ENCODE measurements around the gene CEP19. TPM values are rescaled to one million over a fixed set of nuclear protein-coding genes. Genes with fewer than 3 reads are reported as not detected.
"Not testable (repeated sequence)": the region's sequence is repeated elsewhere in the genome, so short reads cannot be mapped to it uniquely, and the experiment has no call there.

Gene CEP19
- total and polyA plus RNA-seq, 2 experiments from 2014 or later, result 4.5 to 5.6 TPM

GRCh38 chr3:196754091-196754981, 42.3 kb upstream of the CEP19 start:
- H3F3A ChIP-seq (ENCODE audit: insufficient read depth), result 0 out of 2 replicates have a peak, but pooled peaks cover 5% of the 10 kb centered on the region
- WGBS, 2 experiments (ENCODE audit: low coverage in 1 of 2, low lambda C conversion rate in 2 of 2, missing lambda C conversion rate in 2 of 2), result 87 to 89% methylated on average over 9 of the region's 9 CpGs
- in situ Hi-C loops (cut with MboI), result no loop called here
- no peaks in the 10 kb centered on the region for H3K27me3 ChIP-seq (replicated peaks; ENCODE audit: insufficient read depth)
- no peak overlapping the region for H3K4me3 ChIP-seq
- peaks cover 22% of the 10 kb centered on the region for H3K36me3 ChIP-seq (ENCODE audit: low read depth)
- DNase-seq, result no peak
- H3K9ac ChIP-seq, result no peak overlapping the region
- no peak overlapping the region for H3K27ac ChIP-seq
- TF ChIP-seq EZH2phosphoT487 (IDR thresholded peaks at IDR 0.05; ENCODE audit: insufficient read depth, low read depth) (no peak), EZH2 (IDR thresholded peaks at IDR 0.05; ENCODE audit: insufficient read depth, poor library complexity, severe bottlenecking) (no peak)
- peaks cover 100% of the 10 kb centered on the region for H3K79me2 ChIP-seq (ENCODE audit: insufficient read depth)
- no peaks in the 10 kb centered on the region for H3K9me3 ChIP-seq (ENCODE audit: low read depth)
- no peak overlapping the region for H2AFZ ChIP-seq
- no peaks in the 10 kb centered on the region for H3K9me2 ChIP-seq (ENCODE audit: insufficient read depth)
- H4K20me1 ChIP-seq (ENCODE audit: insufficient read depth), result 0 out of 2 replicates have a peak, but pooled peaks cover 14% of the 10 kb centered on the region
- H3K4me1 ChIP-seq (ENCODE audit: insufficient read depth), result peaks cover 4% of the 10 kb centered on the region; the same call in 1 of the 2 replicates
- H3K4me2 ChIP-seq (ENCODE audit: unreplicated experiment), result no peak overlapping the region

GRCh38 chr3:196753201-196753600, 41.2 kb upstream of the CEP19 start:
- no peak for DNase-seq
- H3F3A ChIP-seq (ENCODE audit: insufficient read depth), result 0 out of 2 replicates have a peak, but pooled peaks cover 4% of the 10 kb centered on the region
- no peak overlapping the region for H2AFZ ChIP-seq
- H3K4me1 ChIP-seq (ENCODE audit: insufficient read depth), result peaks cover 3% of the 10 kb centered on the region; the same call in 1 of the 2 replicates
- WGBS, 2 experiments (ENCODE audit: low coverage in 1 of 2, low lambda C conversion rate in 2 of 2, missing lambda C conversion rate in 2 of 2), result 95 to 96% methylated on average over 5 to 8 of the region's 8 CpGs
- H3K4me2 ChIP-seq (ENCODE audit: unreplicated experiment), result no peak overlapping the region
- 0 out of 2 replicates have a peak, but pooled peaks cover 17% of the 10 kb centered on the region for H4K20me1 ChIP-seq (ENCODE audit: insufficient read depth)
- no peak overlapping the region for H3K9ac ChIP-seq
- no peaks in the 10 kb centered on the region for H3K27me3 ChIP-seq (replicated peaks; ENCODE audit: insufficient read depth)
- H3K9me3 ChIP-seq (ENCODE audit: low read depth), result no peaks in the 10 kb centered on the region
- no peaks in the 10 kb centered on the region for H3K9me2 ChIP-seq (ENCODE audit: insufficient read depth)
- H3K36me3 ChIP-seq (ENCODE audit: low read depth), result peaks cover 22% of the 10 kb centered on the region
- in situ Hi-C loops (cut with MboI), result no loop called here
- no peak for TF ChIP-seq EZH2 (IDR thresholded peaks at IDR 0.05; ENCODE audit: insufficient read depth, poor library complexity, severe bottlenecking)
- TF ChIP-seq EZH2phosphoT487 (IDR thresholded peaks at IDR 0.05; ENCODE audit: insufficient read depth, low read depth), result no peak
- peaks cover 100% of the 10 kb centered on the region for H3K79me2 ChIP-seq (ENCODE audit: insufficient read depth)
- H3K27ac ChIP-seq, result no peak overlapping the region
- no peak overlapping the region for H3K4me3 ChIP-seq

GRCh38 chr3:196749125-196749524, 37.1 kb upstream of the CEP19 start:
- Histone ChIP-seq H3K27ac (no peak overlapping the region), H3K4me3 (no peak overlapping the region)

GRCh38 chr3:196743569-196743968, 31.5 kb upstream of the CEP19 start:
- H4K20me1 ChIP-seq (ENCODE audit: insufficient read depth); in situ Hi-C loops (cut with MboI); H3K27me3 ChIP-seq (replicated peaks; ENCODE audit: insufficient read depth): not testable (repeated sequence)

More at GRCh38 chr3:196749125-196749524, 37.1 kb upstream of the CEP19 start:
- H3K9me3 ChIP-seq (ENCODE audit: low read depth), result no peaks in the 10 kb centered on the region
- no peak overlapping the region for H2AFZ ChIP-seq
- no peaks in the 10 kb centered on the region for H3K27me3 ChIP-seq (replicated peaks; ENCODE audit: insufficient read depth)
- peaks cover 100% of the 10 kb centered on the region for H3K79me2 ChIP-seq (ENCODE audit: insufficient read depth)
- no peaks in the 10 kb centered on the region for H3K9me2 ChIP-seq (ENCODE audit: insufficient read depth)
- TF ChIP-seq EZH2phosphoT487 (IDR thresholded peaks at IDR 0.05; ENCODE audit: insufficient read depth, low read depth), result no peak
- no peak for TF ChIP-seq EZH2 (IDR thresholded peaks at IDR 0.05; ENCODE audit: insufficient read depth, poor library complexity, severe bottlenecking)
- no peak overlapping the region for H3K4me2 ChIP-seq (ENCODE audit: unreplicated experiment)
- DNase-seq, result no peak
- H3K4me1 ChIP-seq (ENCODE audit: insufficient read depth), result no peaks in the 10 kb centered on the region
- no peak overlapping the region for H3K9ac ChIP-seq
- peaks cover 9% of the 10 kb centered on the region; the same call in 1 of the 2 replicates for H4K20me1 ChIP-seq (ENCODE audit: insufficient read depth)
- in situ Hi-C loops (cut with MboI), result no loop called here
- no peaks in the 10 kb centered on the region for H3F3A ChIP-seq (ENCODE audit: insufficient read depth)
- H3K36me3 ChIP-seq (ENCODE audit: low read depth), result peaks cover 12% of the 10 kb centered on the region; the same call in 1 of the 2 replicates
- 89 to 90% methylated on average over 8 of the region's 8 CpGs for WGBS, 2 experiments (ENCODE audit: low coverage in 1 of 2, low lambda C conversion rate in 2 of 2, missing lambda C conversion rate in 2 of 2)

More at GRCh38 chr3:196743569-196743968, 31.5 kb upstream of the CEP19 start:
- H2AFZ ChIP-seq; H3K4me1 ChIP-seq (ENCODE audit: insufficient read depth); H3K4me2 ChIP-seq (ENCODE audit: unreplicated experiment); H3K9ac ChIP-seq; DNase-seq; H3K36me3 ChIP-seq (ENCODE audit: low read depth); H3K9me2 ChIP-seq (ENCODE audit: insufficient read depth); H3K9me3 ChIP-seq (ENCODE audit: low read depth); H3K27ac ChIP-seq; H3K4me3 ChIP-seq: not testable (repeated sequence)
- peaks cover 19% of the 10 kb centered on the region for H3F3A ChIP-seq (ENCODE audit: insufficient read depth)
- H3K79me2 ChIP-seq (ENCODE audit: insufficient read depth), result peaks cover 86% of the 10 kb centered on the region
- 90 to 93% methylated on average over 10 of the region's 10 CpGs for WGBS, 2 experiments (ENCODE audit: low coverage in 1 of 2, low lambda C conversion rate in 2 of 2, missing lambda C conversion rate in 2 of 2)
